BJ (cell line): ENCODE measurements around the gene ZNF556. TPM values are rescaled to one million over a fixed set of nuclear protein-coding genes. Genes with fewer than 3 reads are reported as not detected.
"Not testable (repeated sequence)": the region's sequence is repeated elsewhere in the genome, so short reads cannot be mapped to it uniquely, and the experiment has no call there.

Experiments
- CTCF ChIA-PET: fragments of 350-600 bp; formaldehyde crosslinking; extraction: SDS; loops from one replicate; lab custom pipeline; 2021; ENCODE audit warnings: antibody characterized with exemption, inconsistent platforms; lab: Yijun Ruan, JAX
- POLR2A ChIA-PET: fragments of 300-600 bp; sonication (Branson Sonifier 250); formaldehyde crosslinking; extraction: SDS; loops from one replicate; lab custom pipeline; 2021; ENCODE audit warnings: antibody characterized with exemption; lab: Charles Lee
- DNase-seq: peaks from one replicate; pipeline ENCODE4 v3.0.0-alpha.2; 2011; ENCODE audit warnings: low read depth
- H3K27me3 ChIP-seq: 2 replicates; pipeline ENCODE4 v1.6.0; 2011; ENCODE audit warnings: low read length; ENCODE audit not compliant: control insufficient read depth, insufficient read depth
- H3K36me3 ChIP-seq: 2 replicates; pipeline ENCODE4 v1.5.1; 2011; ENCODE audit warnings: low read length; ENCODE audit not compliant: control insufficient read depth, insufficient read depth
- H3K4me3 ChIP-seq: 2 replicates; pipeline ENCODE4 v1.5.1; 2011; ENCODE audit warnings: low read depth, mild to moderate bottlenecking, control low read depth, low read length
- polyA plus RNA-seq: library from polyadenylated mRNA; depleted of rRNA; stranded (reverse); fragments of >200 nt; gene quantifications from 2 replicates; pipeline ENCODE4 v1.2.3, GENCODE V29; 2011
- TF ChIP-seq, protein P1 (sequence below): IDR thresholded peaks from 2 replicates; pipeline ENCODE4 v1.5.1; 2011; ENCODE audit warnings: low read depth, mild to moderate bottlenecking, control low read depth, inconsistent platforms, low read length, moderate library complexity; ENCODE audit not compliant: insufficient read depth

Gene ZNF556
- polyA plus RNA-seq, 1 experiment = not detected

DNA sequence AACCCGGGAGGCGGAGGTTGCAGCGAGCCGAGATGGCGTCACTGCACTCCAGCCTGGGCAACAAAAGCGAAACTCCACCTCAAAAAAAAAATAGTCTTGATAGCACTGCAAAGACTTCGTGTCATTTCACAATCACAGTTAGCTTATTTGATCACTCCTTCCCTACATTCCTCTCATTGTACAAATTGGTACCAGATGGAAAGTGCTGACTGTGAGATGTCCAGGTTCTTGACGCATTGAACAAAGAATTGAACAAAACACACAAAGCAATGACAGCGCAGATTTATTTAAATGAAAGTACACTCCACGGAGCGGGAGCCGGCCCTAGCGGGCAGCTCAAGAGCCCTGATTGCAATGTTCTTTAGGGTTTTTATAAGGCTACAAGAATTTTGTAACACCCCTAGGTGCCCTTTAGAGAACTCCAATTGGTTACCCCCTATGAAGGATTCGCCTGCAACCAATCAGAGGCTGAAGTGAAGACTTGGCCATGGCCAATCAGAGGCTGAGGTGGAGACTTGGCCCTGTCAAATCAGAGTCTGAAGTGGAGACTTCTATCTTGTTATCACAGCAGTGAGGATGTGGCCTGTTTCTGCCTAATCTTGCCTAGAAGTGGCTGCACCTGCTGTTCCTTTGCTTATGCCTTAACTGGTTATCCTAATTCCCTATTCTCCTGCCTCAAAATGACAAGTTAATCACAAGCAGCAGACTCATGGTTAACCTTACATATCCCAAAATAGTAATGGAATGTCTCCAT, 16.7 kb downstream of the ZNF556 start:
- no peak overlapping the region for H3K4me3 ChIP-seq
- H3K36me3 ChIP-seq = no peaks in the 10 kb centered on the region
- no peaks in the 10 kb centered on the region for H3K27me3 ChIP-seq
- no peak for DNase-seq
- ChIA-PET POLR2A (interaction anchor here (0.5 kb wide), 1 partner anchor 14 kb away, joined by 3 read pairs; no protein-coding TSS in a partner anchor), CTCF (interaction anchor here (0.6 to 0.9 kb wide), 2 partner anchors 11 to 96 kb away, joined by 3 read pairs; no protein-coding TSS in a partner anchor)
- TF ChIP-seq, protein P1, sequence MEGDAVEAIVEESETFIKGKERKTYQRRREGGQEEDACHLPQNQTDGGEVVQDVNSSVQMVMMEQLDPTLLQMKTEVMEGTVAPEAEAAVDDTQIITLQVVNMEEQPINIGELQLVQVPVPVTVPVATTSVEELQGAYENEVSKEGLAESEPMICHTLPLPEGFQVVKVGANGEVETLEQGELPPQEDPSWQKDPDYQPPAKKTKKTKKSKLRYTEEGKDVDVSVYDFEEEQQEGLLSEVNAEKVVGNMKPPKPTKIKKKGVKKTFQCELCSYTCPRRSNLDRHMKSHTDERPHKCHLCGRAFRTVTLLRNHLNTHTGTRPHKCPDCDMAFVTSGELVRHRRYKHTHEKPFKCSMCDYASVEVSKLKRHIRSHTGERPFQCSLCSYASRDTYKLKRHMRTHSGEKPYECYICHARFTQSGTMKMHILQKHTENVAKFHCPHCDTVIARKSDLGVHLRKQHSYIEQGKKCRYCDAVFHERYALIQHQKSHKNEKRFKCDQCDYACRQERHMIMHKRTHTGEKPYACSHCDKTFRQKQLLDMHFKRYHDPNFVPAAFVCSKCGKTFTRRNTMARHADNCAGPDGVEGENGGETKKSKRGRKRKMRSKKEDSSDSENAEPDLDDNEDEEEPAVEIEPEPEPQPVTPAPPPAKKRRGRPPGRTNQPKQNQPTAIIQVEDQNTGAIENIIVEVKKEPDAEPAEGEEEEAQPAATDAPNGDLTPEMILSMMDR = no peak

DNA sequence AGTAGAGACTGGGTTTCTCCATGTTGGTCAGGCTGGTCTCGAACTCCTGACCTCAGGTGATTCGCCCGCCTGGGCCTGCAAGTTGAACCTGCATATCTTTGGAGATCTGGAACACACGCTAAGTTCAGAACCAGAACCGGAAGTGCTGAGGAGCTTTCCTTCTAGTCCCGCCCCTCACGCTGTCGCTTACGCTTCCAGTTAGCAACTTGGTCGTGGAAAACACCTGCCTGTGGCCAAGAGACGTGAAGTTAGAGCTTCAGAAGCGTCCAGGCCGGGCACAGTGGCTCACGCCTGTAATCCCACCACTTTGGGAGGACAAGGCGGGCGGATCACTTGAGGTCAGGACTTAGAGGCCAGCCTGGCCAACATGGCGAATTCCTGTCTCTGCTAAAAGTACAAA, 18.6 kb downstream of the ZNF556 start:
- Histone ChIP-seq H3K27me3 (no peaks in the 10 kb centered on the region), H3K4me3 (no peak overlapping the region), H3K36me3 (no peaks in the 10 kb centered on the region)
- ChIA-PET POLR2A (no interaction called here), CTCF (interaction anchor here (1.1 to 2.0 kb wide), 3 partner anchors 30 to 237 kb away, joined by 3 to 6 read pairs (median 3); no protein-coding TSS in a partner anchor)
- DNase-seq = no peak
- TF ChIP-seq, protein P1 = no peak

DNA sequence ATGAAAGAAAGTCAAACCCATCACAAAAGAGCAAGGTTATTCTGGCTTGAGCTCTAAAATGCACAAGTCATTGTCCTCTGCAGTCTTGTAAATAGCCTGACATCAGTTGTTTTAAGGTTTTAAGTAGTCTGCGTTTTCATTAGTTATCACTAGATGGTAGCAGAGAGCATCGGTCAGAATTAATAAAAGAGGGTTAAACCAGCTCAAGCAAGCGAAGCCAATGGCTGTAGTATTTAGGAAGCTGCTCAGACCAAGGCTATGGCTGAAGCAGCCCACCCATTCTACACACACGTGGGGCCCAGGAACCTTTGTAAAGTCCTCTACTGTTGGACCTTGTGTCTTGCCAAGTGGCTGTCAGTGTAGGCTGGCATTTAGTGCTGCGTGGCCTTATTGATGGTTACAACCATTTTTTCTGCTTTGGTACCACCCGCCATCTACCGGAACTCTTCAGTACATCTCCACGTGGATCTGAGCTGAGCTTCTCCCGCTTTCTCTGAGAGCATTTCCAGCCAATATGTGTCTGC, 20.3 kb downstream of the ZNF556 start:
- CTCF ChIA-PET = interaction anchor here (0.6 to 2.1 kb wide), 21 partner anchors 8 to 239 kb away, joined by 3 to 22 read pairs (median 4); partner anchors contain the start of genes ZNF554, ZNF556 and ZNF57
- peak; percentile 29 for DNase-seq
- H3K27me3 ChIP-seq = no peaks in the 10 kb centered on the region
- TF ChIP-seq, protein P1 = peak; percentile 69
- no peak overlapping the region for H3K4me3 ChIP-seq
- no peaks in the 10 kb centered on the region for H3K36me3 ChIP-seq
- POLR2A ChIA-PET = no interaction called here

DNA sequence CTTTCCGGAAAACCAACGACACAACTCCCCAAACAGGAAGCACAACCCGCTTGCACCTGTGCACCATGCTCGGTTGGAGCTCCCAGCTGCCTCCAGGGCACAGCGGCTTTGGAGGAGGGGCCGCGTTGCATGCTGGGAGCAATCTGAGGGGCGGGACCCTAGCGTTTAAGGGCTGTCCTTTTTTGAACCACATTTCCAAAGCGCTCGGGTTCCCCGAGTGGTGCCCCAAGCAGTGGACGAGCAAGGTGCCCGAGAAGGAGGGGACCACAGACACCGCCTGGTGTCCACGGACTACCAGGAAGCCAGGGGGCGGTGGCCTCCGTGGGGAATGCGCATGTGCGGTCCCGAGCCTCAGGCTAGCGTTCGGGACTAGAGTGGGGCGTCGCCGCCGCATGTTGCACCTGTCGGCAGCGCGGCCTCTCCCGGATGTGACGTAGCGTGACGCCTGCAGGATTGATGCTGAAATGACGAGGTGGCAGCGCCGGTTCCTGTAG, 21.6 kb downstream of the ZNF556 start:
- TF ChIP-seq, protein P1 = no peak
- no peak for DNase-seq
- ChIA-PET POLR2A (no interaction called here), CTCF (interaction anchor here (1.4 to 2.1 kb wide), 5 partner anchors 8 to 238 kb away, joined by 3 to 22 read pairs (median 6); no protein-coding TSS in a partner anchor)
- Histone ChIP-seq H3K36me3 (no peaks in the 10 kb centered on the region), H3K4me3 (peak overlapping the region; percentile 22), H3K27me3 (no peaks in the 10 kb centered on the region)

DNA sequence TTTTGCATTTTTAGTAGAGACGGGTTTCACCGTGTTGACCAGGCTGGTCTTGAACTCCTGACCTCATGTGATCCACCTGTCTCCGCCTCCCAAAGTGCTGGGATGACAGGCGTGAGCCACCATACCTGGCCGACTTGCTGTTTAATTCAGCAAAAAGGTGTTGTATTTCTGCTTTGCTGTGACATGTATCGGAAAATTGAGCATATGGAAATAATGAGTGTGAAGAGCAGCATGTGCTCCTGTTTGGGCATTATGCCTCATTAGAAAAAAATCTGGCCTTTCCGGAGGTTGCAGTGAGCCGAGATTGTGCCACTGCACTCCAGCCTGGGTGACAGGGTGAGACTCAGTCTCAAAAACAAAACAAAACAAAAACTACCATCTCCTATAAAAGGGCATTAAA, 23.4 kb downstream of the ZNF556 start:
- CTCF ChIA-PET, H3K36me3 ChIP-seq, POLR2A ChIA-PET, H3K27me3 ChIP-seq, H3K4me3 ChIP-seq, DNase-seq: not testable (repeated sequence)
